SK-N-SH treated with all-trans-retinoic acid at 6 μM for 48 hours (cell line): Measurements from ENCODE around the gene SEC11A.

Experiments used
- ATAC-seq: fragments of 200-7000 bp; cut with Tn5 transposase; 3 replicates; pipeline ENCODE4 v1.9.1; 2020; ENCODE audit warnings: mild to moderate bottlenecking, moderate library complexity
- ARNTL ChIP-seq: fragments of 450-650 bp; formaldehyde crosslinking; IDR thresholded peaks from 2 replicates; pipeline ENCODE4 v1.5.0; 2020; ENCODE audit warnings: low read depth, mild to moderate bottlenecking, moderate library complexity, borderline replicate concordance
- ESRRG ChIP-seq: fragments of 250-450 bp; sonication (Bioruptor Pico); IDR thresholded peaks from 2 replicates; pipeline ENCODE4 v1.6.1; 2021; ENCODE audit warnings: mild to moderate bottlenecking
- GLIS3 ChIP-seq: fragments of 250-450 bp; sonication (Bioruptor Pico); IDR thresholded peaks from 2 replicates; pipeline ENCODE4 v1.5.0; 2020; ENCODE audit warnings: mild to moderate bottlenecking, moderate library complexity
- ISL1 ChIP-seq: fragments of 250-450 bp; sonication (Bioruptor Pico); IDR thresholded peaks from 2 replicates; pipeline ENCODE4 v2.1.2; 2022; ENCODE audit warnings: mild to moderate bottlenecking, moderate library complexity
- OSR1 ChIP-seq: fragments of 250-450 bp; sonication (Bioruptor Pico); IDR thresholded peaks from 2 replicates; pipeline ENCODE4 v1.8.0; 2022; ENCODE audit warnings: moderate library complexity, mild to moderate bottlenecking, inconsistent platforms
- PPARA ChIP-seq: fragments of 250-450 bp; sonication (Bioruptor Pico); IDR thresholded peaks from 2 replicates; pipeline ENCODE4 v1.5.0; 2020; ENCODE audit warnings: mild to moderate bottlenecking, borderline replicate concordance
- RARB ChIP-seq: fragments of 250-450 bp; sonication (Bioruptor Pico); IDR thresholded peaks from 2 replicates; pipeline ENCODE4 v1.8.0; 2021; ENCODE audit warnings: mild to moderate bottlenecking, moderate library complexity
- SNAI2 ChIP-seq: fragments of 250-450 bp; sonication (Bioruptor Pico); IDR thresholded peaks from 2 replicates; pipeline ENCODE4 v1.5.0; 2020; ENCODE audit warnings: mild to moderate bottlenecking, moderate library complexity
- TCF4 ChIP-seq: fragments of 250-450 bp; sonication (Bioruptor Pico); IDR thresholded peaks from 2 replicates; pipeline ENCODE4 v1.8.0; 2021; ENCODE audit warnings: mild to moderate bottlenecking, moderate library complexity, borderline replicate concordance
- TOX ChIP-seq: fragments of 250-450 bp; sonication (Bioruptor Pico); IDR thresholded peaks from 2 replicates; pipeline ENCODE4 v1.8.0; 2021; ENCODE audit warnings: mild to moderate bottlenecking, moderate library complexity, borderline replicate concordance
- ZC3H10 ChIP-seq: fragments of 250-450 bp; sonication (Bioruptor Pico); IDR thresholded peaks from 2 replicates; pipeline ENCODE4 v1.5.1; 2021; ENCODE audit warnings: mild to moderate bottlenecking, moderate library complexity
- ZFP3 ChIP-seq: fragments of 250-450 bp; sonication (Bioruptor Pico); IDR thresholded peaks from 2 replicates; pipeline ENCODE4 v1.5.0; 2020; ENCODE audit warnings: mild to moderate bottlenecking, moderate library complexity
- ZNF565 ChIP-seq: fragments of 450-650 bp; formaldehyde crosslinking; conservative IDR thresholded peaks from 2 replicates; pipeline ENCODE4 v1.5.0; 2020; ENCODE audit warnings: low read depth, mild to moderate bottlenecking, moderate library complexity
- ZNF70 ChIP-seq: fragments of 450-650 bp; formaldehyde crosslinking; IDR thresholded peaks from 2 replicates; pipeline ENCODE4 v1.5.0; 2020; ENCODE audit warnings: mild to moderate bottlenecking, moderate library complexity
- ZNF8 ChIP-seq: fragments of 450-650 bp; formaldehyde crosslinking; IDR thresholded peaks from 2 replicates; pipeline ENCODE4 v1.5.0; 2020; ENCODE audit warnings: mild to moderate bottlenecking, moderate library complexity
- TF ChIP-seq, protein P1 (sequence below): fragments of 250-450 bp; sonication (Bioruptor Pico); IDR thresholded peaks from 2 replicates; pipeline ENCODE4 v1.8.0; 2021; ENCODE audit warnings: low read depth, mild to moderate bottlenecking, moderate library complexity, borderline replicate concordance
- TF ChIP-seq, protein P2 (sequence below): fragments of 250-450 bp; sonication (Bioruptor Pico); IDR thresholded peaks from 2 replicates; pipeline ENCODE4 v1.5.1; 2021; ENCODE audit warnings: mild to moderate bottlenecking, moderate library complexity
- TF ChIP-seq, protein P3 (sequence below): fragments of 250-450 bp; sonication (Bioruptor Pico); IDR thresholded peaks from 2 replicates; pipeline ENCODE4 v1.5.1; 2020; ENCODE audit warnings: low read depth, mild to moderate bottlenecking, moderate library complexity
- TF ChIP-seq, protein P4 (sequence below): fragments of 250-450 bp; sonication (Bioruptor Pico); IDR thresholded peaks from 2 replicates; pipeline ENCODE4 v1.5.0; 2020; ENCODE audit warnings: mild to moderate bottlenecking, moderate library complexity
- TF ChIP-seq, protein P5 (sequence below): fragments of 250-450 bp; sonication (Bioruptor Pico); IDR thresholded peaks from 2 replicates; pipeline ENCODE4 v1.8.0; 2020; ENCODE audit warnings: mild to moderate bottlenecking, moderate library complexity, borderline replicate concordance

The SEC11A gene

DNA sequence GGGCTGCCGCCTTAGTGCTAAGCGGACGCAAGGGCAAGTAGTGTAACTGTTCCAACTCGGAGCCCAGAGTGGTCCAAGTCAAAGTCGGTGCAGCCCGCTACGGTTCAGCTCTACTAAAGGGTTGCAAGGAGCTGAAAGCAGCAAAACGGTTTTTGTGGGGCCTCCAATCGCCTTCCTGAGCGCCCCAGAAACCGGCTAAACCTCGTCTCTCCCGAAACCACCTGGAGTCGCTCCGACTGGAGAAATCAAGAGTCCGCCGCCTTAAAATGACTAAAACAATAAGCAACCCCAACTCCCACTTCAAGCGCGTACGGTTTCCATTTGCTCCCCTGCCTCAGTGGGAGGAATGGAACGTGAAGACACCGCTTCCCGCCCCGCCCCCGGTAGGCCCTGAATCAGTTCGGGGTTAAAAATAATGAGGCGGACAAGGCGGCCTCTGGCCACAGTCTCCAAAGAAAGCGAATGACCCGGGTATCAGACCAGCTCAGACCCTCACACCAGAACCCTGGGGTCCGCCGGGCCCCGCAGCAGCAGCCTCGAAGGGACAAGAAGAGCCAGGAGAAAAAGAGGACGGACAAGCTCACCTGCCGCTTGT, 401 bp downstream of the SEC11A start:
- no peak for TF ChIP-seq RARB (CRISPR knock-in tag)
- TF ChIP-seq, all 23 proteins: peak for 0
- ATAC-seq = peak; percentile 20

DNA sequence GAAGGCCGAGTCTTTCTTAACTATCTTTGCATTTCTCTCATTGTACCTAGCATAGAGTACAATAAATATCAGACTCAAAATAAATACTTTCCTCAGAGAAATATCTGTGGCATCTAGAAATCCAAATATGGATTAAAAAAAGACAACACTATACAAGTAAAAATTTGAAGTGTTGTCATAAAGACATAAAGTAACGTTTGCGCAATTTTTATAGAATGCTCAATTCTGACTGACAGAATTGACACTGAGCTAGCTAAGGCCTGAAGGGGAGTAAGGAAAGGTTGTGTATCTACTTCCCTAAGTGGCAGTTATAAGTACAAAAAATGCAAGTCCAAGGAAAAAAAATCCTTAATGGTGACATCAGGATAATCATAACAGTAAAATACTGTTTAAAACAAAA, 1.1 kb downstream of the SEC11A start:
- ATAC-seq = no peak

DNA sequence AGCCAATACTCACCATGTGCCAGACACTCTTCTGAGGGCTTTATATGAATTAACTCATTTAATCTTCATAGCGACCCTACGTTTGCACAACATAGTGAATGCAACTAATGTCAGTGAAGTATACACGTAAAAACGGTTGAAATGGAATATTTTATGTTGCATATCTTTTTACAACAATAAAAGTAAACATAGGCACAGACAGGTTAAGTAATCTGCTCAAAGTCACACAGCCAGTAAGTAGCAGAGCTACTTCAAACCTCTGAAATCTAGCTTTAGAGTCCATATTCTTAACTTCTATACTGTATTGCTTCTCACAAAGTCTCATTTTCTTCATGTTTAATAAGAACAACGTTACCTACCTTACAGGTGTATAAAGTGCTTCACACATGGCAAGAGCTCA, 1.6 kb downstream of the SEC11A start:
- no peak for ATAC-seq
- TF ChIP-seq PPARA (CRISPR knock-in tag) = no peak
- TF ChIP-seq, protein P1, sequence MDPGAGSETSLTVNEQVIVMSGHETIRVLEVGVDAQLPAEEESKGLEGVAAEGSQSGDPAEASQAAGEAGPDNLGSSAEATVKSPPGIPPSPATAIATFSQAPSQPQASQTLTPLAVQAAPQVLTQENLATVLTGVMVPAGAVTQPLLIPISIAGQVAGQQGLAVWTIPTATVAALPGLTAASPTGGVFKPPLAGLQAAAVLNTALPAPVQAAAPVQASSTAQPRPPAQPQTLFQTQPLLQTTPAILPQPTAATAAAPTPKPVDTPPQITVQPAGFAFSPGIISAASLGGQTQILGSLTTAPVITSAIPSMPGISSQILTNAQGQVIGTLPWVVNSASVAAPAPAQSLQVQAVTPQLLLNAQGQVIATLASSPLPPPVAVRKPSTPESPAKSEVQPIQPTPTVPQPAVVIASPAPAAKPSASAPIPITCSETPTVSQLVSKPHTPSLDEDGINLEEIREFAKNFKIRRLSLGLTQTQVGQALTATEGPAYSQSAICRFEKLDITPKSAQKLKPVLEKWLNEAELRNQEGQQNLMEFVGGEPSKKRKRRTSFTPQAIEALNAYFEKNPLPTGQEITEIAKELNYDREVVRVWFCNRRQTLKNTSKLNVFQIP (CRISPR knock-in tag) = no peak
- no peak for TF ChIP-seq GLIS3 (CRISPR knock-in tag)
- no peak for TF ChIP-seq RARB (CRISPR knock-in tag)
- TF ChIP-seq TCF4 (CRISPR knock-in tag) = no peak
- TF ChIP-seq ZC3H10 (CRISPR knock-in tag) = no peak
- TF ChIP-seq, protein P2, sequence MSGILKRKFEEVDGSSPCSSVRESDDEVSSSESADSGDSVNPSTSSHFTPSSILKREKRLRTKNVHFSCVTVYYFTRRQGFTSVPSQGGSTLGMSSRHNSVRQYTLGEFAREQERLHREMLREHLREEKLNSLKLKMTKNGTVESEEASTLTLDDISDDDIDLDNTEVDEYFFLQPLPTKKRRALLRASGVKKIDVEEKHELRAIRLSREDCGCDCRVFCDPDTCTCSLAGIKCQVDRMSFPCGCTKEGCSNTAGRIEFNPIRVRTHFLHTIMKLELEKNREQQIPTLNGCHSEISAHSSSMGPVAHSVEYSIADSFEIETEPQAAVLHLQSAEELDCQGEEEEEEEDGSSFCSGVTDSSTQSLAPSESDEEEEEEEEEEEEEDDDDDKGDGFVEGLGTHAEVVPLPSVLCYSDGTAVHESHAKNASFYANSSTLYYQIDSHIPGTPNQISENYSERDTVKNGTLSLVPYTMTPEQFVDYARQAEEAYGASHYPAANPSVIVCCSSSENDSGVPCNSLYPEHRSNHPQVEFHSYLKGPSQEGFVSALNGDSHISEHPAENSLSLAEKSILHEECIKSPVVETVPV = no peak
- no peak for TF ChIP-seq ARNTL (CRISPR knock-in tag)
- TF ChIP-seq, protein P3, sequence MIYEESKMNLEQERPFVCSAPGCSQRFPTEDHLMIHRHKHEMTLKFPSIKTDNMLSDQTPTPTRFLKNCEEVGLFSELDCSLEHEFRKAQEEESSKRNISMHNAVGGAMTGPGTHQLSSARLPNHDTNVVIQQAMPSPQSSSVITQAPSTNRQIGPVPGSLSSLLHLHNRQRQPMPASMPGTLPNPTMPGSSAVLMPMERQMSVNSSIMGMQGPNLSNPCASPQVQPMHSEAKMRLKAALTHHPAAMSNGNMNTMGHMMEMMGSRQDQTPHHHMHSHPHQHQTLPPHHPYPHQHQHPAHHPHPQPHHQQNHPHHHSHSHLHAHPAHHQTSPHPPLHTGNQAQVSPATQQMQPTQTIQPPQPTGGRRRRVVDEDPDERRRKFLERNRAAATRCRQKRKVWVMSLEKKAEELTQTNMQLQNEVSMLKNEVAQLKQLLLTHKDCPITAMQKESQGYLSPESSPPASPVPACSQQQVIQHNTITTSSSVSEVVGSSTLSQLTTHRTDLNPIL = no peak
- TF ChIP-seq TOX = no peak
- no peak for TF ChIP-seq ZNF8 (CRISPR knock-in tag)
- no peak for TF ChIP-seq ZNF70 (CRISPR knock-in tag)
- TF ChIP-seq, protein P4, sequence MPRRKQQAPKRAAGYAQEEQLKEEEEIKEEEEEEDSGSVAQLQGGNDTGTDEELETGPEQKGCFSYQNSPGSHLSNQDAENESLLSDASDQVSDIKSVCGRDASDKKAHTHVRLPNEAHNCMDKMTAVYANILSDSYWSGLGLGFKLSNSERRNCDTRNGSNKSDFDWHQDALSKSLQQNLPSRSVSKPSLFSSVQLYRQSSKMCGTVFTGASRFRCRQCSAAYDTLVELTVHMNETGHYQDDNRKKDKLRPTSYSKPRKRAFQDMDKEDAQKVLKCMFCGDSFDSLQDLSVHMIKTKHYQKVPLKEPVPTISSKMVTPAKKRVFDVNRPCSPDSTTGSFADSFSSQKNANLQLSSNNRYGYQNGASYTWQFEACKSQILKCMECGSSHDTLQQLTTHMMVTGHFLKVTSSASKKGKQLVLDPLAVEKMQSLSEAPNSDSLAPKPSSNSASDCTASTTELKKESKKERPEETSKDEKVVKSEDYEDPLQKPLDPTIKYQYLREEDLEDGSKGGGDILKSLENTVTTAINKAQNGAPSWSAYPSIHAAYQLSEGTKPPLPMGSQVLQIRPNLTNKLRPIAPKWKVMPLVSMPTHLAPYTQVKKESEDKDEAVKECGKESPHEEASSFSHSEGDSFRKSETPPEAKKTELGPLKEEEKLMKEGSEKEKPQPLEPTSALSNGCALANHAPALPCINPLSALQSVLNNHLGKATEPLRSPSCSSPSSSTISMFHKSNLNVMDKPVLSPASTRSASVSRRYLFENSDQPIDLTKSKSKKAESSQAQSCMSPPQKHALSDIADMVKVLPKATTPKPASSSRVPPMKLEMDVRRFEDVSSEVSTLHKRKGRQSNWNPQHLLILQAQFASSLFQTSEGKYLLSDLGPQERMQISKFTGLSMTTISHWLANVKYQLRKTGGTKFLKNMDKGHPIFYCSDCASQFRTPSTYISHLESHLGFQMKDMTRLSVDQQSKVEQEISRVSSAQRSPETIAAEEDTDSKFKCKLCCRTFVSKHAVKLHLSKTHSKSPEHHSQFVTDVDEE = no peak
- no peak for TF ChIP-seq ZNF565 (CRISPR knock-in tag)
- TF ChIP-seq ZFP3 = no peak
- no peak for TF ChIP-seq OSR1 (CRISPR knock-in tag)
- TF ChIP-seq, protein P5, sequence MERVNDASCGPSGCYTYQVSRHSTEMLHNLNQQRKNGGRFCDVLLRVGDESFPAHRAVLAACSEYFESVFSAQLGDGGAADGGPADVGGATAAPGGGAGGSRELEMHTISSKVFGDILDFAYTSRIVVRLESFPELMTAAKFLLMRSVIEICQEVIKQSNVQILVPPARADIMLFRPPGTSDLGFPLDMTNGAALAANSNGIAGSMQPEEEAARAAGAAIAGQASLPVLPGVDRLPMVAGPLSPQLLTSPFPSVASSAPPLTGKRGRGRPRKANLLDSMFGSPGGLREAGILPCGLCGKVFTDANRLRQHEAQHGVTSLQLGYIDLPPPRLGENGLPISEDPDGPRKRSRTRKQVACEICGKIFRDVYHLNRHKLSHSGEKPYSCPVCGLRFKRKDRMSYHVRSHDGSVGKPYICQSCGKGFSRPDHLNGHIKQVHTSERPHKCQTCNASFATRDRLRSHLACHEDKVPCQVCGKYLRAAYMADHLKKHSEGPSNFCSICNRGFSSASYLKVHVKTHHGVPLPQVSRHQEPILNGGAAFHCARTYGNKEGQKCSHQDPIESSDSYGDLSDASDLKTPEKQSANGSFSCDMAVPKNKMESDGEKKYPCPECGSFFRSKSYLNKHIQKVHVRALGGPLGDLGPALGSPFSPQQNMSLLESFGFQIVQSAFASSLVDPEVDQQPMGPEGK (CRISPR knock-in tag) = no peak
- no peak for TF ChIP-seq ISL1 (CRISPR knock-in tag)
- TF ChIP-seq ESRRG (CRISPR knock-in tag) = no peak

More for the DNA sequence above, 1.1 kb downstream of the SEC11A start:
- no peak for TF ChIP-seq ARNTL (CRISPR knock-in tag)
- TF ChIP-seq, protein P5 (CRISPR knock-in tag) = no peak
- no peak for TF ChIP-seq ZNF8 (CRISPR knock-in tag)
- no peak for TF ChIP-seq SNAI2 (CRISPR knock-in tag)
- TF ChIP-seq TCF4 (CRISPR knock-in tag) = no peak
- TF ChIP-seq ZNF70 (CRISPR knock-in tag) = no peak
